H9 (cell line): ENCODE data around the gene MED7. TPM values are rescaled to one million over a fixed set of nuclear protein-coding genes. Genes with fewer than 3 reads are reported as not detected.

Experiments
- DNase-seq: peaks from one replicate; pipeline ENCODE4 v3.0.0-alpha.2; 2017
- H2AFZ ChIP-seq: one replicate; pipeline ENCODE4 v1.6.1; 2013; ENCODE audit warnings: mild to moderate bottlenecking, low read length, control low read depth, moderate library complexity
- H2AK5ac ChIP-seq: 2 replicates; pipeline ENCODE4 v1.6.1; 2013; ENCODE audit warnings: low read length, control low read depth, mixed read lengths; ENCODE audit not compliant: insufficient read length
- H2BK120ac ChIP-seq: one replicate; pipeline ENCODE4 v1.6.1; 2013; ENCODE audit warnings: low read depth, mild to moderate bottlenecking, low read length, control low read depth, inconsistent platforms; ENCODE audit not compliant: poor library complexity, severe bottlenecking
- H2BK12ac ChIP-seq: 2 replicates; pipeline ENCODE4 v1.6.1; 2013; ENCODE audit warnings: low read length, control low read depth, mixed read lengths, low read depth; ENCODE audit not compliant: insufficient read length
- H2BK15ac ChIP-seq: 2 replicates; pipeline ENCODE4 v1.6.1; 2013; ENCODE audit warnings: low read depth, low read length, control low read depth
- H2BK20ac ChIP-seq: one replicate; pipeline ENCODE4 v1.6.1; 2013; ENCODE audit warnings: low read depth, mild to moderate bottlenecking, low read length, control low read depth, inconsistent platforms; ENCODE audit not compliant: poor library complexity, severe bottlenecking
- H2BK5ac ChIP-seq: 2 replicates; pipeline ENCODE4 v1.6.1; 2013; ENCODE audit warnings: low read length, control low read depth, mixed read lengths; ENCODE audit not compliant: insufficient read length
- H3K14ac ChIP-seq: 2 replicates; pipeline ENCODE4 v1.6.1; 2013; ENCODE audit warnings: low read length, control low read depth; ENCODE audit not compliant: insufficient read depth
- H3K18ac ChIP-seq: 2 replicates; pipeline ENCODE4 v1.6.1; 2013; ENCODE audit warnings: low read depth, mild to moderate bottlenecking, mixed read lengths, low read length, control low read depth; ENCODE audit not compliant: insufficient read length
- H3K23ac ChIP-seq: 2 replicates; pipeline ENCODE4 v1.6.1; 2013; ENCODE audit warnings: low read length, control low read depth, mixed read lengths, low read depth; ENCODE audit not compliant: insufficient read length
- H3K23me2 ChIP-seq: 2 replicates; pipeline ENCODE4 v1.6.1; 2013; ENCODE audit warnings: low read depth, mild to moderate bottlenecking, mixed read lengths, low read length, control low read depth; ENCODE audit not compliant: insufficient read length, poor library complexity, severe bottlenecking
- H3K27ac ChIP-seq: 2 replicates; pipeline ENCODE4 v1.5.1; 2013; ENCODE audit warnings: low read length, control low read depth, mixed read lengths, low read depth; ENCODE audit not compliant: insufficient read length
- H3K27me3 ChIP-seq: 2 replicates; pipeline ENCODE4 v1.6.1; 2013; ENCODE audit warnings: low read length, control low read depth, inconsistent platforms; ENCODE audit not compliant: insufficient read depth
- H3K4ac ChIP-seq: 2 replicates; pipeline ENCODE4 v1.6.1; 2013; ENCODE audit warnings: low read depth, mild to moderate bottlenecking, control low read depth, inconsistent platforms, low read length, moderate library complexity
- H3K4me1 ChIP-seq: 2 replicates; pipeline ENCODE4 v1.6.1; 2013; ENCODE audit warnings: low read length, control low read depth, inconsistent platforms; ENCODE audit not compliant: insufficient read depth
- H3K4me2 ChIP-seq: 2 replicates; pipeline ENCODE4 v1.6.1; 2013; ENCODE audit warnings: low read length, control low read depth, mixed read lengths; ENCODE audit not compliant: insufficient read length, insufficient read depth
- H3K56ac ChIP-seq: 2 replicates; pipeline ENCODE4 v1.6.1; 2013; ENCODE audit warnings: low read depth, mild to moderate bottlenecking, mixed read lengths, low read length, control low read depth; ENCODE audit not compliant: insufficient read length
- H3K79me1 ChIP-seq: 2 replicates; pipeline ENCODE4 v1.6.1; 2013; ENCODE audit warnings: low read depth, mild to moderate bottlenecking, moderate library complexity, low read length, control low read depth, inconsistent platforms; ENCODE audit not compliant: insufficient read depth, poor library complexity, severe bottlenecking
- H3K79me2 ChIP-seq: 2 replicates; pipeline ENCODE4 v1.6.1; 2013; ENCODE audit warnings: low read length, control low read depth, inconsistent platforms; ENCODE audit not compliant: insufficient read depth
- H3K9ac ChIP-seq: 2 replicates; pipeline ENCODE4 v1.6.1; 2013; ENCODE audit warnings: low read length, control low read depth, mixed read lengths; ENCODE audit not compliant: insufficient read length; ENCODE audit errors: extremely low read depth
- H3K9me3 ChIP-seq: one replicate; pipeline ENCODE4 v1.6.1; 2013; ENCODE audit warnings: low read depth, low read length, inconsistent platforms; ENCODE audit not compliant: control insufficient read depth
- H3T11ph ChIP-seq: one replicate; pipeline ENCODE4 v1.6.1; 2013; ENCODE audit warnings: mild to moderate bottlenecking, low read length, control low read depth, inconsistent platforms
- H4K20me1 ChIP-seq: one replicate; pipeline ENCODE4 v1.6.1; 2013; ENCODE audit not compliant: control insufficient read depth, insufficient read length, insufficient read depth
- H4K5ac ChIP-seq: 2 replicates; pipeline ENCODE4 v1.6.1; 2013; ENCODE audit warnings: low read depth, mild to moderate bottlenecking, mixed read lengths, low read length, control low read depth; ENCODE audit not compliant: insufficient read length
- H4K8ac ChIP-seq: replicated peaks from 2 replicates; pipeline ENCODE4 v1.6.1; 2013; ENCODE audit warnings: low read length, control low read depth, mixed read lengths, low read depth; ENCODE audit not compliant: insufficient read length
- H4K91ac ChIP-seq: 2 replicates; pipeline ENCODE4 v1.6.1; 2013; ENCODE audit warnings: low read depth, mild to moderate bottlenecking, moderate library complexity, mixed read lengths, low read length, control low read depth; ENCODE audit not compliant: insufficient read length
- H3K27ac Mint-ChIP-seq, 3 experiments: 2 replicates in 2 of 3; 3 replicates in 1 of 3; pipeline ENCODE4 v1.8.0; 2020 to 2021; ENCODE audit warnings: mixed read lengths in 3 of 3, mild to moderate bottlenecking in 1 of 3, moderate library complexity in 1 of 3
- H3K27me3 Mint-ChIP-seq: 2 replicates; pipeline ENCODE4 v1.8.0; 2021; ENCODE audit warnings: low read depth, mild to moderate bottlenecking, moderate library complexity, mixed read lengths
- H3K36me3 Mint-ChIP-seq, 3 experiments: 2 replicates in 2 of 3; 3 replicates in 1 of 3; pipeline ENCODE4 v1.8.0; 2020 to 2021; ENCODE audit warnings: low read depth in 3 of 3, mixed read lengths in 3 of 3; ENCODE audit not compliant: insufficient read depth in 1 of 3
- H3K4me1 Mint-ChIP-seq, 2 experiments: 2 replicates each; pipeline ENCODE4 v1.8.0; 2020; ENCODE audit warnings: mixed read lengths in 2 of 2
- H3K4me3 Mint-ChIP-seq, 2 experiments: 2 replicates in 1 of 2; 3 replicates in 1 of 2; pipeline ENCODE4 v1.8.0; 2020 to 2021; ENCODE audit warnings: mild to moderate bottlenecking in 2 of 2, mixed read lengths in 2 of 2, moderate library complexity in 1 of 2
- H3K9me3 Mint-ChIP-seq, 2 experiments: 2 replicates in 1 of 2; 3 replicates in 1 of 2; pipeline ENCODE4 v1.8.0; 2020; ENCODE audit warnings: mild to moderate bottlenecking in 2 of 2, mixed read lengths in 2 of 2, moderate library complexity in 1 of 2
- WGBS: extraction: QIAGEN DNeasy Blood & Tissue Kit; methylation state at CpG from one replicate; pipeline ENCODE4 v1.1.7; 2013; ENCODE audit warnings: missing lambda C conversion rate, low lambda C conversion rate, mixed read lengths; ENCODE audit not compliant: insufficient read length; ENCODE audit errors: extremely low coverage; 5-methylcytosine and 5-hydroxymethylcytosine counted together
- total RNA-seq: library from RNA; stranded (reverse); gene quantifications from 2 replicates; pipeline ENCODE4 v1.2.1, GENCODE V29; 2021
- TF ChIP-seq, protein P1 (sequence below): fragments of 200-600 bp; sonication (generic); conservative IDR thresholded peaks from 3 replicates; pipeline ENCODE4 v1.8.0; 2021; ENCODE audit warnings: antibody characterized with exemption, mild to moderate bottlenecking

MED7 gene
- total RNA-seq, 1 experiment from 2014 or later, result 10.7 TPM

DNA sequence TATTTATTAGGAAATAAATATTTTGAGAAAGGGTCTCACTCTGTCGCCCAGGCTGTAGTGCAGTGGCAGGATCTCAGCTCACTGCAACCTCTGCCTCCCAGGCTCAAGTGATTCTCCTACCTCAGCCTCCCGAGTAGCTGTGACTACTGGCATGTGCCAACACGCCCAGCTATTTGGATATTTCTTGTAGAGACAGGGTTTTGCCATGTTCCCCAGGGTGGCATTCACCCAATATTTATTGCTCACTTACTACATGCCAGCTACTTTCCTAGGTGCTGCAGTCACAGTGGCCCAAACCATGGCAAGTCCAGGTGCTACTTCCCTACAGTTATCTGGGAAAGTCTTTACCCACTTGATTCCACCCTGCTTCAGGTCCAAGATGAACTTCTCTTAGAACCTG lies 8.3 kb upstream of the MED7 start:
- Histone ChIP-seq H3K27ac (no peak overlapping the region), H3K23me2 (no peaks in the 10 kb centered on the region), H3K4me2 (no peak overlapping the region), H2BK120ac (no peak overlapping the region), H3K4ac (no peak overlapping the region), H3K23ac (no peak overlapping the region), H3K9me3 (no peaks in the 10 kb centered on the region), H2BK15ac (no peak overlapping the region), H3K18ac (no peak overlapping the region), H2AFZ (no peak overlapping the region), H2BK5ac (no peak overlapping the region), H3K4me1 (no peaks in the 10 kb centered on the region), H4K91ac (no peak overlapping the region), H2AK5ac (no peak overlapping the region), H3T11ph (no peak overlapping the region), H3K27me3 (no peaks in the 10 kb centered on the region), H3K79me1 (no peaks in the 10 kb centered on the region), H3K56ac (no peak overlapping the region), H2BK20ac (no peak overlapping the region), H4K20me1 (no peaks in the 10 kb centered on the region), H3K9ac (no peak overlapping the region), H4K8ac (no peak overlapping the region), H2BK12ac (no peak overlapping the region), H3K79me2 (no peaks in the 10 kb centered on the region), H3K14ac (no peak overlapping the region), H4K5ac (no peak overlapping the region)
- no peak overlapping the region for H3K27ac Mint-ChIP-seq
- no peak for DNase-seq
- no CpG with 5 or more reads among the region's 3 CpGs for WGBS
- no peak overlapping the region for H3K4me3 Mint-ChIP-seq
- H3K36me3 Mint-ChIP-seq, result no peaks in the 10 kb centered on the region
- H3K9me3 Mint-ChIP-seq, result no peaks in the 10 kb centered on the region
- TF ChIP-seq, protein P1, sequence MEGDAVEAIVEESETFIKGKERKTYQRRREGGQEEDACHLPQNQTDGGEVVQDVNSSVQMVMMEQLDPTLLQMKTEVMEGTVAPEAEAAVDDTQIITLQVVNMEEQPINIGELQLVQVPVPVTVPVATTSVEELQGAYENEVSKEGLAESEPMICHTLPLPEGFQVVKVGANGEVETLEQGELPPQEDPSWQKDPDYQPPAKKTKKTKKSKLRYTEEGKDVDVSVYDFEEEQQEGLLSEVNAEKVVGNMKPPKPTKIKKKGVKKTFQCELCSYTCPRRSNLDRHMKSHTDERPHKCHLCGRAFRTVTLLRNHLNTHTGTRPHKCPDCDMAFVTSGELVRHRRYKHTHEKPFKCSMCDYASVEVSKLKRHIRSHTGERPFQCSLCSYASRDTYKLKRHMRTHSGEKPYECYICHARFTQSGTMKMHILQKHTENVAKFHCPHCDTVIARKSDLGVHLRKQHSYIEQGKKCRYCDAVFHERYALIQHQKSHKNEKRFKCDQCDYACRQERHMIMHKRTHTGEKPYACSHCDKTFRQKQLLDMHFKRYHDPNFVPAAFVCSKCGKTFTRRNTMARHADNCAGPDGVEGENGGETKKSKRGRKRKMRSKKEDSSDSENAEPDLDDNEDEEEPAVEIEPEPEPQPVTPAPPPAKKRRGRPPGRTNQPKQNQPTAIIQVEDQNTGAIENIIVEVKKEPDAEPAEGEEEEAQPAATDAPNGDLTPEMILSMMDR, result no peak
- no peaks in the 10 kb centered on the region for H3K27me3 Mint-ChIP-seq
- H3K4me1 Mint-ChIP-seq, result no peaks in the 10 kb centered on the region
